Breast epithelium (tissue), 3 donors: ENCODE measurements around the gene CDC42EP1.

ENCODE experiments used
- CTCF ChIP-seq, 3 donors: fragments of 450-650 bp; IDR thresholded peaks; one replicate each; pipeline ENCODE4 v1.5.1; 2016 to 2017; ENCODE audit warnings: antibody characterized with exemption in 3 of 3, mild to moderate bottlenecking in 3 of 3, moderate library complexity in 3 of 3
- POLR2A ChIP-seq: fragments of 450-650 bp; IDR thresholded peaks from one replicate; pipeline ENCODE4 v1.6.1; 2016; ENCODE audit warnings: antibody characterized with exemption, mild to moderate bottlenecking, moderate library complexity
- POLR2AphosphoS5 ChIP-seq, 3 donors: sonication (generic); formaldehyde crosslinking; IDR thresholded peaks; one replicate each; pipeline ENCODE4 v1.6.1; 2017; ENCODE audit warnings: antibody characterized with exemption in 3 of 3

GRCh38 chr22:37601203-37601539, 40.9 kb downstream of the CDC42EP1 start:
- TF ChIP-seq CTCF (IDR thresholded peaks at IDR 0.05) (no peak), POLR2A (no peak), POLR2AphosphoS5 (IDR thresholded peaks at IDR 0.05) (no peak)
